Tibial nerve (tissue), 4 donors: ENCODE data around the gene SUSD1.
A peak's percentile ranks its signal among the peaks of the same experiment; 100 is the strongest.

Experiments used
- CTCF ChIP-seq, 5 experiments: fragments of 200-600 bp in 3 of 5; fragments of 450-650 bp in 2 of 5; sonication (generic) in 3 of 5; IDR thresholded peaks; one replicate each; pipeline ENCODE4 v1.5.1; 2016 to 2019; ENCODE audit warnings: antibody characterized with exemption in 5 of 5, mild to moderate bottlenecking in 3 of 5, moderate library complexity in 2 of 5
- EP300 ChIP-seq, 2 donors: sonication (generic); formaldehyde crosslinking; IDR thresholded peaks; one replicate each; pipeline ENCODE4 v1.6.1; 2017; ENCODE audit warnings: antibody characterized with exemption in 2 of 2, mild to moderate bottlenecking in 1 of 2
- POLR2A ChIP-seq, 2 donors: fragments of 450-650 bp; IDR thresholded peaks; one replicate each; pipeline ENCODE4 v1.6.1; 2017; ENCODE audit warnings: antibody characterized with exemption in 2 of 2, mild to moderate bottlenecking in 2 of 2, moderate library complexity in 2 of 2

GRCh38 chr9:112050544-112051475, 124.3 kb downstream of the SUSD1 start:
- TF ChIP-seq EP300 (IDR thresholded peaks at IDR 0.05) (peak in 1 of 2 donors; percentile 70), CTCF (IDR thresholded peaks at IDR 0.05) (no peak), POLR2A (IDR thresholded peaks at IDR 0.05) (no peak)
